Muscle layer of duodenum (tissue), 2 donors: ENCODE results near the gene TRPC4.
A peak's percentile ranks its signal among the peaks of the same experiment; 100 is the strongest.

Experiments
- H3K27ac ChIP-seq: one replicate; pipeline ENCODE4 v1.7.0; 2013; ENCODE audit warnings: mild to moderate bottlenecking, low read length
- H3K27me3 ChIP-seq: one replicate; pipeline ENCODE4 v1.7.0; 2013; ENCODE audit warnings: low read depth, mild to moderate bottlenecking, control low read depth, low read length
- H3K36me3 ChIP-seq, 2 donors: one replicate each; pipeline ENCODE4 v1.7.0; 2013; ENCODE audit warnings: low read length in 2 of 2, control low read depth in 1 of 2, mild to moderate bottlenecking in 1 of 2; ENCODE audit not compliant: insufficient read depth in 2 of 2, control insufficient read depth in 1 of 2
- H3K4me1 ChIP-seq, 2 donors: one replicate each; pipeline ENCODE4 v1.7.0; 2013; ENCODE audit warnings: low read length in 2 of 2, mild to moderate bottlenecking in 2 of 2, control low read depth in 1 of 2, moderate library complexity in 1 of 2; ENCODE audit not compliant: insufficient read depth in 2 of 2, control insufficient read depth in 1 of 2
- H3K4me3 ChIP-seq, 2 donors: one replicate each; pipeline ENCODE4 v1.7.0; 2013; ENCODE audit warnings: low read length in 2 of 2, low read depth in 1 of 2, mild to moderate bottlenecking in 1 of 2
- H3K9me3 ChIP-seq, 2 donors: one replicate each; pipeline ENCODE4 v1.7.0; 2013; ENCODE audit warnings: low read length in 2 of 2, control low read depth in 1 of 2, mild to moderate bottlenecking in 1 of 2; ENCODE audit not compliant: control insufficient read depth in 1 of 2
- donor health status: healthy.

The TRPC4 gene

GRCh38 chr13:37886879-37887278 is 17.3 kb upstream of the TRPC4 start:
- no peaks in the 10 kb centered on the region for H3K36me3 ChIP-seq
- H3K9me3 ChIP-seq, result no peaks in the 10 kb centered on the region
- no peaks in the 10 kb centered on the region for H3K4me1 ChIP-seq
- H3K27me3 ChIP-seq, result no peaks in the 10 kb centered on the region
- H3K4me3 ChIP-seq, result peak overlapping the region in 1 of 2 donors; percentile 41
- H3K27ac ChIP-seq, result peak overlapping the region; percentile 34

GRCh38 chr13:37884674-37885073 is 15.1 kb upstream of the TRPC4 start:
- no peak overlapping the region for H3K27ac ChIP-seq
- no peak overlapping the region for H3K4me3 ChIP-seq
- H3K9me3 ChIP-seq, result no peaks in the 10 kb centered on the region
- H3K4me1 ChIP-seq, result no peaks in the 10 kb centered on the region
- no peaks in the 10 kb centered on the region for H3K27me3 ChIP-seq
- H3K36me3 ChIP-seq, result no peaks in the 10 kb centered on the region

DNA sequence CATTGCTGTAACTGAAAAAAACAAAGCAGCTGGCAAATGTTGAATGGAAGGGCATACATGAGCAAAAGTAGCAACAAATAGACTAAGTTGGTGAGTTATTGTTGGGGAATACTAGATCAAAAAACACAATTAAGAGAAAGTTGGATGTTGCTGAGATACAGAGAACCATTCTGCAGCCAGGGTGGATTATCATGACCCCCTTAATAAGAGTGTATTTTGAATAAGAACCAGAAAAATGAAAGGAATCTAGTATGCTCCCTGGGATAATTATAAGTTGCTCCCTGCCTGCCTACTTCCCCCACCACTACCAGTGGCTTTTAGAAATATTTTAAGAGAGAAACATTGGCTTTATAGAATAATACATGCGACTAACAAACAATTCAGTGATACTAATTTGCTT is 14.5 kb upstream of the TRPC4 start:
- Histone ChIP-seq H3K36me3 (no peaks in the 10 kb centered on the region), H3K4me1 (no peaks in the 10 kb centered on the region), H3K27ac (no peak overlapping the region), H3K9me3 (no peaks in the 10 kb centered on the region), H3K27me3 (no peaks in the 10 kb centered on the region), H3K4me3 (no peak overlapping the region)

GRCh38 chr13:37878921-37879320 is 9.3 kb upstream of the TRPC4 start:
- no peak overlapping the region for H3K27ac ChIP-seq
- H3K4me3 ChIP-seq, result no peak overlapping the region
- no peaks in the 10 kb centered on the region for H3K4me1 ChIP-seq
- no peaks in the 10 kb centered on the region for H3K9me3 ChIP-seq
- no peaks in the 10 kb centered on the region for H3K27me3 ChIP-seq
- no peaks in the 10 kb centered on the region for H3K36me3 ChIP-seq

DNA sequence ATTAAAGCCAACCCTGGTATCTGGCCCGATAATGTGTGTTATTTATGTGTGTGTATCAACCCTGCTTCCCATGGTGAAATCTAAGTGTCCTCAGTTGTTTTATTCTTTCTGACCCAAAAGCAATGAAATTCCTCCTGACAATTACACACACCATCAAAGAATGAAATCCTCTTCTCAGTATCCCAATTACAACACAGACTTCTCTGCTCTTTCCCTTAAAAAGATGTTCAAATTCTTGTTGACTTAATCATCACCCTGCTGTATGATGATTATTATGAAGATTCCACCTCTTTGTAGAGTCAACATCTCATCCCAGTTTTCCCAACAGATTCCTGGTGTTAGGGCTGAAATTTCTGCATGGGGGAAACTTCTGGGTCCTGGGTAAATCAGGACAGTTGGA is 8.9 kb upstream of the TRPC4 start:
- H3K9me3 ChIP-seq, result no peaks in the 10 kb centered on the region
- no peaks in the 10 kb centered on the region for H3K4me1 ChIP-seq
- no peaks in the 10 kb centered on the region for H3K27me3 ChIP-seq
- H3K36me3 ChIP-seq, result no peaks in the 10 kb centered on the region
- no peak overlapping the region for H3K27ac ChIP-seq
- no peak overlapping the region for H3K4me3 ChIP-seq

DNA sequence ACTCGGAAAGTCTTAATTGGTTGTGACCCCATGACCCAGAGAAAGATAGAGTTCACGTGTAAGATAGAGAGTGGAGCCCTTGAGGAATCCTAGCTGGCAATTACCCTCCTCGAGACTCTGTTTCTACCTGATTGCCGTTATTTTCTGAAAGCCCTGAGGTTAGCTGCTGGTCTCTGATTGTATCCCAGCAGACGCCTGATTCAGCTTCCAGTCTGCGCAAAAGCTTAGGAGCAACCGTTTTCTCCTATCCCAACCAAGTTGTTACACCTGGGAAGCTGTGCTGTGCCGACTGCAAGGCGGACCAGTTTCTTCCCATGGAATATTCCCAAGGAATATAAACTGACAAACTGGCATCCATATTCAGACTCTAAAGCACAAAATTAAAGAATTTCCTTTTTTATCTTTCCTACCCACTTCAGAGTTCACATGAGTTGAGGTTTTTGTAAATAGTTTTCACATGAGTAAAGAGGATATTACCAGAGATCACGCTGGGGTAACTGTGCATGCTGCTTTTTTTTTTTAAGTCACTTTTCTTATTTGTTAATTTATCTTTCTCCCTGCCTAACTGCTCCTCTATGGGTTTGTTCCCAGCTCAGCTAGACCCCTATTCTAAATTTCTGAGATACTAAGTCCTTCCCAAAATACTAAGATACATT is 1.5 kb upstream of the TRPC4 start:
- Histone ChIP-seq H3K4me3 (peak overlapping the region; percentile 11 to 88), H3K4me1 (peaks cover 0 to 14% of the 10 kb centered on the region in 2 donors), H3K36me3 (no peaks in the 10 kb centered on the region), H3K27me3 (peaks cover 11% of the 10 kb centered on the region), H3K27ac (no peak overlapping the region), H3K9me3 (no peaks in the 10 kb centered on the region)

- Histone ChIP-seq H3K4me1 (peaks cover 0 to 14% of the 10 kb centered on the region in 2 donors), H3K36me3 (no peaks in the 10 kb centered on the region), H3K4me3 (peak overlapping the region; percentile 52 to 88), H3K27ac (no peak overlapping the region), H3K27me3 (peaks cover 11% of the 10 kb centered on the region), H3K9me3 (no peaks in the 10 kb centered on the region)
Measured at GRCh38 chr13:37870489-37870845, 895 bp upstream of the TRPC4 start.

DNA sequence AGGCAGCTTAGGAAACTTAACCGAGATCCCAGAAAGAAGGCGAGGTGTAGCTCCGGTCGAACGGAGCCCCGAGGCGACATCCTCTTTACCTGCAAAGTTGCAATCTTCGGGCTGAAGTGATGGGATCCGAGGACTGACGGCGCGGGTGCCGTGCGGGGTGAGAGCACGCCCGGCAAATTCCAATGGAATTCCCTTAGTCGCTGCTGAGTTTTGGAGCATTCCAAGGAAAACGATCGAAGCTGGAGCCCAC is 141 bp downstream of the TRPC4 start:
- no peaks in the 10 kb centered on the region for H3K36me3 ChIP-seq
- H3K27ac ChIP-seq, result no peak overlapping the region

DNA sequence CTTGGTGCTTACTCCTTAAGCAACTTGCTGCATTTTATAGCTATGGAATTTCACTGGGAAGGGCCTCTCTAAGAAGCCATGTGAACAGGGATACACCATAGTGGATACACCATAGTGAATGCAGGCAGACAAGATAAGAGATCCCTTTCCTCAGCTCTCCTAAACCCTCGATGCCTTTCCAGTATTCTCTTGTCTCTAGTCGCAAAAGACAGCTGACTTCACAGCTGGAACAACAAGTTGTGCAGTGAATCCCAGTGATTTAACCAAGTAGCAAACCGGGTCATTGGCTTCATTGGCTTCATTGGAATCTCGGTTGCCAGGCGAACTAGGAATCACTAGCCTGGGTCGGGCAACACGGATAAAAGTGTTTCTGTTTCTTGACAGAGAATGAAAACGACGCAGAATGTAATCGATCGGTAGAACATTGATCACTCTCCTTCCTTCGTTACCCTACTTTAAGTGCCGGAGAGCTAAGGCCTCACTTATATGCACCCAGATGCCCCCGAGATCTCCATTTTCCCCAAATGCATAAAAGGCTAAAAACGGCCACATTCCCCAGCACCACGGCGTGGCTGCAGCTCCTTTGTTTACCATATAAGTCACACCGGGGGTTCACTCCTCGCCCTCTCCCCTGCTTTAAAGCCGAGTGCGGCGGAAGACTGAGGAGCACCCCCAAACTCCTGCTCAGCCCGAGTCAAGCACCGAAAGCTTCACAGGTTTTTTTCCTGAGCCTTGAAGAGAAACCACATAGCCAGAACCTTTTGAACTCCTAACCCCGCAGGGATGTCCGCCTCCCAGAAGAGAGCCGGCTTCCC is 674 bp downstream of the TRPC4 start:
- Histone ChIP-seq H3K4me1 (peaks cover 0 to 14% of the 10 kb centered on the region in 2 donors), H3K4me3 (peak overlapping the region; percentile 52 to 88), H3K9me3 (no peaks in the 10 kb centered on the region), H3K27me3 (peaks cover 11% of the 10 kb centered on the region), H3K27ac (no peak overlapping the region), H3K36me3 (no peaks in the 10 kb centered on the region)

More for the DNA sequence above, 141 bp downstream of the TRPC4 start:
- Histone ChIP-seq H3K9me3 (no peaks in the 10 kb centered on the region), H3K27me3 (peaks cover 11% of the 10 kb centered on the region), H3K4me1 (peaks cover 0 to 14% of the 10 kb centered on the region in 2 donors), H3K4me3 (peak overlapping the region; percentile 52 to 88)

- Histone ChIP-seq H3K4me1 (peaks cover 0 to 8% of the 10 kb centered on the region in 2 donors), H3K36me3 (no peaks in the 10 kb centered on the region), H3K27me3 (no peaks in the 10 kb centered on the region), H3K9me3 (no peaks in the 10 kb centered on the region), H3K4me3 (no peak overlapping the region), H3K27ac (no peak overlapping the region)
Measured at GRCh38 chr13:37863708-37864107, 5.9 kb downstream of the TRPC4 start.

GRCh38 chr13:37835392-37835791 is 34.2 kb downstream of the TRPC4 start:
- no peak overlapping the region for H3K27ac ChIP-seq
- no peaks in the 10 kb centered on the region for H3K9me3 ChIP-seq
- no peaks in the 10 kb centered on the region for H3K27me3 ChIP-seq

DNA sequence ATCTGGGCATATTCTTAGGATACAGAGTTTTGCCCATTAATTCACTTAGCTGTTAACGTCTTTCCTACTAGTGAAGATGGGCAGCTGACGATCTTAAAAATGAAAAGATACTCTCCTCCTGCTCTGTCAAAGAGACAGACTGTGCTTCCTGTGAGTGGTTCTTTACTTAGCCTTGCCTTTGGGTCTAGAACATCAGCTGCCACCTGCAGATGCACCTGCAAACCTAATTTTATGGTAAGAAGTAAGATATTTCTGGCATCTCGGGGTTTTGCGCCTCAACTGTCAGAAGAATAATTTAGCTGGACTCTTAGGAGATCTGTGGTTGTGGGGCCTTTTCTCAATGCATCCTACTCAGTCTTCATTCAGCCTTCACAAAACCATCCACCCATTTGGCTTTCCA is 36.2 kb downstream of the TRPC4 start:
- Histone ChIP-seq H3K9me3 (no peaks in the 10 kb centered on the region), H3K4me1 (no peaks in the 10 kb centered on the region), H3K27me3 (no peaks in the 10 kb centered on the region), H3K4me3 (no peak overlapping the region), H3K27ac (no peak overlapping the region), H3K36me3 (no peaks in the 10 kb centered on the region)

More at GRCh38 chr13:37835392-37835791, 34.2 kb downstream of the TRPC4 start:
- no peaks in the 10 kb centered on the region for H3K36me3 ChIP-seq
- no peak overlapping the region for H3K4me3 ChIP-seq
- no peaks in the 10 kb centered on the region for H3K4me1 ChIP-seq
